SJCRH30 (cell line): Measurements from ENCODE around the gene LMNB1. TPM values are rescaled to one million over a fixed set of nuclear protein-coding genes. Genes with fewer than 3 reads are reported as not detected.
A peak's percentile ranks its signal among the peaks of the same experiment; 100 is the strongest.
"Not testable (repeated sequence)": the region's sequence is repeated elsewhere in the genome, so short reads cannot be mapped to it uniquely, and the experiment has no call there.

Experiments
- DNase-seq, 2 experiments: peaks; one replicate each; pipeline ENCODE4 v3.0.0-alpha.2; 2015 to 2020
- H3K27ac ChIP-seq: fragments of 250-450 bp; sonication (Bioruptor Pico); 2 replicates; pipeline ENCODE4 v1.5.1; 2020; ENCODE audit warnings: mild to moderate bottlenecking, moderate library complexity
- H3K27me3 ChIP-seq: fragments of 250-450 bp; sonication (Bioruptor Pico); 2 replicates; pipeline ENCODE4 v1.5.1; 2020; ENCODE audit warnings: mild to moderate bottlenecking, moderate library complexity
- H3K36me3 ChIP-seq: fragments of 250-450 bp; sonication (Bioruptor Pico); 2 replicates; pipeline ENCODE4 v1.5.1; 2020; ENCODE audit warnings: mild to moderate bottlenecking, moderate library complexity
- H3K4me1 ChIP-seq: fragments of 250-450 bp; sonication (Bioruptor Pico); 2 replicates; pipeline ENCODE4 v1.5.1; 2020; ENCODE audit warnings: mild to moderate bottlenecking, moderate library complexity
- H3K4me3 ChIP-seq: fragments of 250-450 bp; sonication (Bioruptor Pico); 2 replicates; pipeline ENCODE4 v1.5.1; 2020; ENCODE audit warnings: mild to moderate bottlenecking, moderate library complexity
- H3K9me3 ChIP-seq: fragments of 250-450 bp; sonication (Bioruptor Pico); replicated peaks from 2 replicates; pipeline ENCODE4 v1.5.1; 2020; ENCODE audit warnings: mild to moderate bottlenecking, moderate library complexity
- total RNA-seq: library from RNA; depleted of rRNA; stranded (reverse); fragments of >200 nt; shearing (Covaris generic); gene quantifications from 2 replicates; pipeline ENCODE4 v1.2.3, GENCODE V29; 2014

LMNB1 gene
- total RNA-seq, 1 experiment from 2014 or later: 259 TPM

DNA sequence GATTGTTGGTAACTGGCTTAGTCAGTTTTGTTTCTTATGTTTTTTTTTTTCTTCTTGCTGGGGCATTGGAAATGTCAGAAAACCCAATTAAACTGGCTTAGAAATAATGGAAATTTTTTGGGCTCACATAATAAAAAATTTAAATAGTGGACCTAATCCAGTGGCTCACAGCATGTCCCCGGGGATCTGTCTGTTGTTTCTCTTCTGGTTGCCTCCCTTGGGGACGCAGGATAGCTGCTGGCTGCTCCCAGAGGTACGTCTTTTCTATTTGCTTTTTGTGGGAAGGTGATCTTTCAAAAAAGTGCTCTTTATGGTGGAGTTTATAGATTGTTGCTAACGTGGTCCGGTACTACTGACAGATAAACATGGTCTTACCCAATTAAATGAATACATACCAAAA lies 52.2 kb downstream of the LMNB1 start:
- Histone ChIP-seq H3K4me3 (no peak overlapping the region), H3K36me3 (peaks cover 92% of the 10 kb centered on the region), H3K4me1 (no peaks in the 10 kb centered on the region), H3K27me3 (no peaks in the 10 kb centered on the region), H3K9me3 (no peaks in the 10 kb centered on the region), H3K27ac (no peak overlapping the region)
- DNase-seq: no peak

DNA sequence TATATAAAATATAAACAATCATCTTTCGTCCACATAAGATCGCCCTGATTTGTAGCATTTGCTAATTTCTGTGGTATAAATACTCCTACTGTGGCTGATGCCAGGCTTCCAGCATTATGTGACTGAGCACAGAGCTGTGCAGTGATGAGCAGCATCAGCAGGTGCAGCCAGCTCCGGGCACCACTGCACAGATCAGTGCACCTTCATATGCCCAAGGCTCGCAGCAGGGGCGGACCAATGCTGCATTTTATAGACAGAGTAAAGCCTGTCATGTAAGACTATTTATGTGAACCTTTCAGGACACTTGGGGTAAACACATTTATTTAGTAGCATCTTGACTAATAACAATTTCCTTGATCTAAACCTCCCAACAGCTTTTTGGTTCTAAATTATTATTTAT lies 53.1 kb downstream of the LMNB1 start:
- no peak for DNase-seq
- Histone ChIP-seq H3K36me3 (peaks cover 92% of the 10 kb centered on the region), H3K4me3 (no peak overlapping the region), H3K27ac (no peak overlapping the region), H3K9me3 (no peaks in the 10 kb centered on the region), H3K4me1 (no peaks in the 10 kb centered on the region), H3K27me3 (no peaks in the 10 kb centered on the region)

DNA sequence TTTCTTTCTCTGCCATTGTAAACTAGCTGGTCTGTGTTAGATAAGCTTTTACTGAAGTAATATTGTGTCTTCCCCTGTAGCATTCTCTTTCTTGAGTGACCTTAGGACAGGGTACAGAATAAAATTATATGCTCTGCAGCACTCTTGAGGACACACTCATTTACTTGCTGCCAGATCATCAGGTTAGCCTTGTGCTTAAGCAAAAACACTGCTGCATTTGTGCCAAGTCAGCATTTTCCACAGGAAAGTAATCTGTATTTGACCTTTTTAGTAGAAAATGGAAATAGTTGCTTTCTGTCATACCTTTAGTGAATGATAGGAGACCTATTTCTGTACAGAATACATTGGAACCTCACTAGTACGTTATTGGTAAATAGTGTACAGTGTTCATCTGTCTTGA lies 54.2 kb downstream of the LMNB1 start:
- no peaks in the 10 kb centered on the region for H3K4me1 ChIP-seq
- no peaks in the 10 kb centered on the region for H3K27me3 ChIP-seq
- no peaks in the 10 kb centered on the region for H3K9me3 ChIP-seq
- DNase-seq: no peak
- peaks cover 92% of the 10 kb centered on the region for H3K36me3 ChIP-seq
- no peak overlapping the region for H3K4me3 ChIP-seq
- H3K27ac ChIP-seq: no peak overlapping the region

DNA sequence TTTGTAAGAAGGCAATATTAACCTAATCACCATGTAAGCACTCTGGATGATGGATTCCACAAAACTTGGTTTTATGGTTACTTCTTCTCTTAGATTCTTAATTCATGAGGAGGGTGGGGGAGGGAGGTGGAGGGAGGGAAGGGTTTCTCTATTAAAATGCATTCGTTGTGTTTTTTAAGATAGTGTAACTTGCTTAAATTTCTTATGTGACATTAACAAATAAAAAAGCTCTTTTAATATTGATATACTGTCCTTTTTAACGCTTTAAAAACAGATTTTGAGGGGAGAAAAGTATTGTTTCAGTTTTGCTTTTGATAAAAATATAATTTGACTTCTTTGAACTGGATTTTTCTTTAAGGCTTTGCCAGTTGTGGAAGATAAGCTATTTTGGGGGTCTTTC lies 59.8 kb downstream of the LMNB1 start:
- H3K27me3 ChIP-seq: no peaks in the 10 kb centered on the region
- H3K9me3 ChIP-seq: no peaks in the 10 kb centered on the region
- H3K36me3 ChIP-seq: peaks cover 73% of the 10 kb centered on the region
- DNase-seq: no peak
- H3K4me3 ChIP-seq: no peak overlapping the region
- no peaks in the 10 kb centered on the region for H3K4me1 ChIP-seq
- H3K27ac ChIP-seq: no peak overlapping the region

DNA sequence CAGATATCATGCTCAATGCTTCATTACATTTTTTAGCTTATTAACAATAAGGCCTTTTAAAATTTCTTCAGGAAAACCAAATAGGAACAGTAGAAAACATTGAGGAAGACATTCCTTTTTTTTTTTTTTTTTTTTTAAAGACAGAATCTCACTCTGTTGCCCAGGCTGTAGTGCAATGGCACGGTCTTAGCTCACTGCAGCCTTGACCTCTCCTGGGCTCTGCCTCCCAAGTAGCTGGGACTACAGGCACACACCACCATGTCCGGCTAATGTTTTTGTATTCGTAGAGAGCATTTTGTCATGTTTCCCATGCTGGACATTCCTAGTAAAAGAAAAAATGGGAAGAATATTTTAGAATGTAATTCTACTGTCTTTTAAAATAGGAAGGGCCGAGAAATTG lies 60.3 kb downstream of the LMNB1 start:
- no peak for DNase-seq

DNA sequence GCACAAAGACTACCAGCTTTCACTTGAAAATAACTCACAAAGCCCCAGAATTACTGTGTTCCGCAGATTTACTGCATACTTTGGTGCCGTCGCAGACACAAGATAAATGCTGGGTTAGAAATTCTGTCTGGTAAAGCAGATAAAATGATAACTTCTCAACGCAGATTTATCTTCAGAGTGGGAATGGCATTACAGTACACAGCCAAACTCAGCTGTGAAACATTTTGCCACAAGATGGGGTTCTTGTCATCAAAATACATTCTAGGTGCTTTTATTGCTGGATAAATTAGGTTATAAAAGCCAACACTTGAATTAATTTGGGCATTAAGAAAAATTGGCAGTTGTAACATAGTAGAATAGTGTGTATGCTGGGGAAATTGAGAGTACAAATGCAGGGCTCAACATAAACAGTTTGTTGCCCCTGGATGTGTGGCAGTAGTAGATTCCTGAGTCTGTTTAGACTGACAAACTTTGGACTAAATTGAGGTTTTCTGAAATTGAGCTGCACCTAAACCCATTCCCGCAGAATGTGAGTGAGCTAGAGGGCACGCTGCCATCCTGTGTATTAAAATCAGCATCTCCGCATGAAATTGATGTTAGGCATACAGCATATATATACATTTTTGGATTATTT lies 61.1 kb downstream of the LMNB1 start:
- Histone ChIP-seq H3K9me3 (no peaks in the 10 kb centered on the region), H3K4me1 (no peaks in the 10 kb centered on the region), H3K36me3 (peaks cover 60% of the 10 kb centered on the region), H3K4me3 (no peak overlapping the region), H3K27me3 (no peaks in the 10 kb centered on the region), H3K27ac (no peak overlapping the region)
- no peak for DNase-seq

More for the DNA sequence above, 60.3 kb downstream of the LMNB1 start:
- Histone ChIP-seq H3K4me1 (no peaks in the 10 kb centered on the region), H3K4me3 (no peak overlapping the region), H3K9me3 (no peaks in the 10 kb centered on the region), H3K27me3 (no peaks in the 10 kb centered on the region), H3K27ac (no peak overlapping the region), H3K36me3 (peaks cover 68% of the 10 kb centered on the region)

DNA sequence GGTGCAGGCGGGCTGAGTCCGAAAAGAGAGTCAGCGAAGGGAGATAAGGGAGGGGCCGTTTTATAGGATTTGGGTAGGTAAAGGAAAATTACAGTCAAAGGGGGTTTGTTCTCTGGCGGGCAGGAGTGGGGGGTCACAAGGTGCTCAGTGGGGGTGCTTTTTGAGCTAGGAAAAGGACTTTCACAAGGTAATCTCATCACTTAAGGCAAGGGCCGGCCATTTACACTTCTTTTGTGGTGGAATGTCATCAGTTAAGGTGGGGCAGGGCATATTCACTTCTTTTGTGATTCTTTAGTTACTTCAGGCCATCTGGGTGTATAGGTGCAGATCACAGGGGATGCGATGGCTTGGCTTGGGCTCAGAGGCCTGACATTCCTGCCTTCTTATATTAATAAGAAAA lies 62.5 kb downstream of the LMNB1 start:
- H3K36me3 ChIP-seq: peaks cover 47% of the 10 kb centered on the region
- not testable (repeated sequence) for H3K27ac ChIP-seq, H3K4me3 ChIP-seq, DNase-seq, H3K27me3 ChIP-seq, H3K9me3 ChIP-seq, H3K4me1 ChIP-seq

DNA sequence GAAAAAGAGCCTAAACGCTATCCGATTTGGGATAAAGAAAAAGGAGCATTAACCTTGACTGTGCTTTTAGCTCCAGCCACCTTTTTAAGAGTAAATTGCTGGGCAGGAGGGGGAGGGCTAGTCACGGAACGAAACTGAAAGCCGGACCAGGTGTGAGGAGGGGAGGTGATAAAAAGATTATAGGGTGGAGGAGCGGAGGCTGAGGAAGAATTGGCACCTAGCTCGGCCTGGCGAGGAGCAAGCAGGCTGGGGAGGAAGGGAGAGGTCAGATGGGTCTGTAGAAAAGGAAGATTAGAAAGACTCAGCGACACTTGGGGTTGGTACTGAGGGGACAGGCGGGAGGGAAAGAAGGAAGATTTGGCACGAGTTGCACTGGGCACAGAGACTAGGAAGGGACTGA lies 66.4 kb downstream of the LMNB1 start:
- H3K4me3 ChIP-seq, H3K27me3 ChIP-seq, H3K27ac ChIP-seq, DNase-seq, H3K9me3 ChIP-seq: not testable (repeated sequence)
- Histone ChIP-seq H3K36me3 (peaks cover 10% of the 10 kb centered on the region), H3K4me1 (peaks cover 20% of the 10 kb centered on the region)

DNA sequence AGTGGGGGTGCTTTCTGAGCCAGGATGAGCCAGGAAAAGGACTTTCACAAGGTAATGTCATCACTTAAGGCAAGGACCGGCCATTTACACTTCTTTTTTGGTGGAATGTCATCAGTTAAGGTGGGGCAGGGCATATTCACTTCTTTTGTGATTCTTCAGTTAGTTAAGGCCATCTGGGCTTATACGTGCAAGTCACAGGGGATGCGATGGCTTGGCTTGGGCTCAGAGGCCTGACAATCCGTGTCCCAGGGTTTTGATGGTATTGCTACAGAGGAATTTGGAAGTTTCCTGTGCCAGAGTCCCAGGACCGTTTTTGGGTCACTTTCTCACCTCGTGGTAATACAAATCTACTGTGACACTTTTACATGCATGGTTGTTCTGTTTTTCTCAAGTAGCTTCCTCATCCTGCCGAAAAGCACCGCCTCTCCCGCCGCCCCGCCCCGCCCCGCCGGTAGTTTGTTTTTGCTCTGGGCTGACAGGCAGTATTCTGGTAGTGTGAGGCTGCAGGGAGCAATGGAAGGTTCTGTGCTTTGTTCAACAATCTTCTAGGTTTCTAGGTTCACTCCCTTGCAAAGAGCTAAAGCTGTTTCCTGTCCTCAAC lies 68.6 kb downstream of the LMNB1 start:
- H3K4me3 ChIP-seq, DNase-seq, H3K36me3 ChIP-seq, H3K27ac ChIP-seq, H3K27me3 ChIP-seq, H3K9me3 ChIP-seq: not testable (repeated sequence)
- peaks cover 20% of the 10 kb centered on the region for H3K4me1 ChIP-seq

DNA sequence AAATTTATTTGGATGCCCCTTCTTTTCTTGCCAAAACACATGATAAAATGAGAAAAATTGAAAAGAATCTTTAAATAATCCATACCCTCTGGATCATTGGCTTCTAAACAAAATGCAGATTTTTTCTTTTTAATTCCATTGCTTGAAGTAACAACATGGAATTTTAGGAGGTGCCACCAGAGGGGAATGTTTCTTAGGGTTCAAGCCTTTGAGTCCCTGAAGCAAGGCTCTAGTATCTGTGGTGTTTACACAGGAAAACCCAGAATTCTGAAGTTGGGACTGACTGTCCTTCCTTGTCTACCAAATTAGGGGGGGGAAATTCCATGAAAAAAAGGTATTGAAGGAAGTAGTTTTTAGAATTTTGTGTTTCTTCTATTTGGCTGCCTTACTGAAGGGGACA lies 69.4 kb downstream of the LMNB1 start:
- Histone ChIP-seq H3K27ac (no peak overlapping the region), H3K4me1 (peaks cover 20% of the 10 kb centered on the region), H3K27me3 (no peaks in the 10 kb centered on the region), H3K4me3 (no peak overlapping the region), H3K36me3 (no peaks in the 10 kb centered on the region), H3K9me3 (no peaks in the 10 kb centered on the region)
- DNase-seq: peak in 1 of 2 experiments; percentile 53

DNA sequence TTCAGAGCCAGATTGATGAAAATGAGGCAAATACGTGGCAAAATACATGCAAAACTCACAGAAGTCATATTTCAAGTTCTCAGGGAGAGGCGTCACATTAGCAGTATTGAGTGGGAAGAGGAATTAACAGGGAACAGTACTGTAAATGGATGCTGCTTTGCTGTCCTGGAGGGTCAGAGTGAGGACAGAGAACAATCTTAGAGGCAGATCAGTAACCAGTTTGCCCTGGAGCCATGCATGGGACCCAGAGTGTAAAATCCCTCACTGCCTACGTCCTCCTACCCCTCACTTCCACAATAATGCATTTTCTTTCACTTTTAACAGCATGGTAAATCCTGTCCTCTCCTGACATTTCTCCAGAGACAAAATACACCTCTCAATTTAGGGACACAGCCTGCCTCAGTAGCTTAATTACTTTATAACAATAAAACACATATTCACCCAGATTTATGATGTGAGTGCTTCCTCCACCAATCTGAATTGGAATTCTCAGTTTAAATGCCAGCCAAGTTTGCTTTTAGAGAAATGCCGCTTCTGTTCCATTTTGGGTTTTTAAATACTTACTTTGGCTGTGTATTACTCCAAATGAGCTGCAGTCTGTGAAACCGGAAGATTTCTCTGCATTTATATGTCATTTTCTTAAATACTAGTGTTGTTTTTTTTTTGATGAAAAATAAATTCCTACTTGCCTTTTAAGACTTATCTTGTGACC lies 70.0 kb downstream of the LMNB1 start:
- Histone ChIP-seq H3K4me3 (no peak overlapping the region), H3K27me3 (no peaks in the 10 kb centered on the region), H3K4me1 (peaks cover 20% of the 10 kb centered on the region), H3K36me3 (no peaks in the 10 kb centered on the region), H3K9me3 (no peaks in the 10 kb centered on the region), H3K27ac (no peak overlapping the region)
- peak; percentile 34 to 69 for DNase-seq

DNA sequence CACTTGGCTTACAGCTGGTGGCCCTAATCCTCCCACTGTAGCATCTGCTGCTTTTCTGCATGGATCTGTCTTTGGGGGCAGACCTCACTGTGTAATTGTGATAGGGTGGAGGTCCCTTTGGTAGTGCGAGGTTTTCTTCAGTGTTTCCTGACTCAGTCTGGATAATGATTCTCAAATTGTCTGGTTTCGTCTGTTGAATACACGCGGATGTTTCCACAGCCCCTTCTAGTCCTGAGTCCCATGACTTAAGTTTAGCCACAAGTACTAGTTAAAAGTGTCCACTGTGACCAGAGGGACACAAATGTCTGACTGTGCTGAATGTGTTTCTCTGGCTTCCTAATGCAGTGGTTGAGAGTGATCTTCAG lies 70.5 kb downstream of the LMNB1 start:
- DNase-seq: peak; percentile 22 to 63
- Histone ChIP-seq H3K4me1 (peaks cover 20% of the 10 kb centered on the region), H3K27ac (peak overlapping the region; percentile 15; the same call in 1 of the 2 replicates), H3K36me3 (no peaks in the 10 kb centered on the region), H3K9me3 (no peaks in the 10 kb centered on the region), H3K4me3 (no peak overlapping the region), H3K27me3 (no peaks in the 10 kb centered on the region)

DNA sequence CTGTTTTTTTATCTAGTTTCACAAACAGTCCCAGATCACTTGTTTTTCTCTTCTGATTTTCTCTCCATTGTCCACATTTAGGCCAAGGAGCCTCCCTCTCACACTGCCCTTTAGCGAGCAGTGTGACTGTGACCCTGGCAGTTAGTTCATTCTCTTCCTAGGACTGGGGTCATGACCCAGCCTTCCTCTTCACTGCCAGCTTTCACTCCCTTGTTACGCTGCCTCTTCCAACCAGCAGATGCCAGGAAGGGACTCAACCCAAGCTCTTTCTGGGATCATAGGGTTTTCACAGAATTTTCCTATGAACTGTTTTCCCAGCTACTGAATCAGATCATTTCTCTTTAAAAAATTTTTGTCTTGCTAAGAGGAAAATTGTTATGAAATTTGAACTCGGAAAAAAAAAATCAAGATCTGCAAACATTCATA lies 70.9 kb downstream of the LMNB1 start:
- no peaks in the 10 kb centered on the region for H3K27me3 ChIP-seq
- H3K9me3 ChIP-seq: no peaks in the 10 kb centered on the region
- peak overlapping the region; percentile 15; the same call in 1 of the 2 replicates for H3K27ac ChIP-seq
- H3K4me1 ChIP-seq: peaks cover 20% of the 10 kb centered on the region
- no peak for DNase-seq
- H3K4me3 ChIP-seq: no peak overlapping the region
- no peaks in the 10 kb centered on the region for H3K36me3 ChIP-seq

DNA sequence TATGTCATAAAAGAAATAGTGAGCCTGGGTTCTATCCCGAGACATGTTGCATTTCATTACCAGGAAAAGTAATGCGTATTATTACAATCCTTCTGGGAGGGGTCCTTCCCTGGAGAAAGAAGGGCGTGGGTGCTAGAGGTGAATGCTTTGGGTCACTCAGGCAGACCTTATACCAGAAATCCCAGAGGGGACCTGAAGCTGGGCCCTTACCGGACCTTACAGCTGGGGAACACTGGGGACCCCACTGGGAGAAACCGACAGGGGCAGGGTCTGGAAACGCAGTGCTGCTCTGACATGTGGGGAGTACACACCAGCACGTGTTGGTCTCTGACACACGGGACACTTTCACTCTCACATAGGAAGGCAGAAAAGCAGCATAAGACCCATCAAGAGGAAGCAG lies 71.3 kb downstream of the LMNB1 start:
- no peak for DNase-seq
- H3K27me3 ChIP-seq: no peaks in the 10 kb centered on the region
- peaks cover 20% of the 10 kb centered on the region for H3K4me1 ChIP-seq
- H3K4me3 ChIP-seq: no peak overlapping the region
- no peaks in the 10 kb centered on the region for H3K9me3 ChIP-seq
- no peak overlapping the region for H3K27ac ChIP-seq
- H3K36me3 ChIP-seq: no peaks in the 10 kb centered on the region

DNA sequence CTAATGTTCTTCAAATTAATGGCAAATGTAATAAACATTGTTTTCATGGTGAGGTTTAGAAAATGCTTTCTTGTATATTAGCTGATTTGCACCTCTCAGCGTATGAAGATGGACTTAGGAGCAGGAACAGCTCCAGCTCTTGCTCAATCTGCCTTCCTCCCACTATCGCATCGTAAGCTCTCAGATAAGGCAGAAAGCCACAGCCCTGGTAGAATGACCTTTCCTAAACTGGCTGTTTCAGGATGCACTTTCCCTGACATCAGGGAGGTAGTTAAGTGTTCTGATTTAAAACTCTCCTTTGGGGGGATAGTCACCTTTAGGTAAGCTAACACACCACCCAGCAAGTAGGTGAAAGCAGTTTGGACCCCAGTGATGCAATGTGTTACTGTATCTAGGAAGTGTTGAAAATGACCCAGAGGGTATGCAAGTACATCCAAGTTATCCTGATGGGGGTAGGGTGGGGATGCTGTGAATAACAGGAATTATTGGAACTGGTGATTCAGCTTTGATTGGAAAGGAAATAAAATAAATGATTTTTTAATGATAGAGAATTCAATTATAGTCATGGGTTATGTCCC lies 72.3 kb downstream of the LMNB1 start:
- DNase-seq: no peak
- H3K27me3 ChIP-seq: no peaks in the 10 kb centered on the region
- peaks cover 5% of the 10 kb centered on the region; the same call in 1 of the 2 replicates for H3K36me3 ChIP-seq
- 0 out of 2 replicates have a peak, but pooled peaks cover 3% of the 10 kb centered on the region for H3K9me3 ChIP-seq
- no peak overlapping the region for H3K27ac ChIP-seq
- H3K4me1 ChIP-seq: peaks cover 20% of the 10 kb centered on the region
- no peak overlapping the region for H3K4me3 ChIP-seq
